Skin epidermis (tissue), 12 donors: ENCODE results near the gene GSG1L.
"Not testable (repeated sequence)": the region's sequence is repeated elsewhere in the genome, so short reads cannot be mapped to it uniquely, and the experiment has no call there.

Experiments
- H3K27ac ChIP-seq, 21 experiments: fragments of 200-600 bp; sonication (generic) in 11 of 21; one replicate each; pipeline ENCODE4 v1.5.0; 2020; ENCODE audit warnings: mild to moderate bottlenecking in 3 of 21, inconsistent platforms in 2 of 21, moderate library complexity in 2 of 21
- H3K4me3 ChIP-seq, 7 experiments: fragments of 200-600 bp; sonication (generic) in 2 of 7; one replicate each; pipeline ENCODE4 v1.5.0; 2020; ENCODE audit warnings: inconsistent platforms in 2 of 7, mild to moderate bottlenecking in 2 of 7, moderate library complexity in 1 of 7

Gene GSG1L

DNA sequence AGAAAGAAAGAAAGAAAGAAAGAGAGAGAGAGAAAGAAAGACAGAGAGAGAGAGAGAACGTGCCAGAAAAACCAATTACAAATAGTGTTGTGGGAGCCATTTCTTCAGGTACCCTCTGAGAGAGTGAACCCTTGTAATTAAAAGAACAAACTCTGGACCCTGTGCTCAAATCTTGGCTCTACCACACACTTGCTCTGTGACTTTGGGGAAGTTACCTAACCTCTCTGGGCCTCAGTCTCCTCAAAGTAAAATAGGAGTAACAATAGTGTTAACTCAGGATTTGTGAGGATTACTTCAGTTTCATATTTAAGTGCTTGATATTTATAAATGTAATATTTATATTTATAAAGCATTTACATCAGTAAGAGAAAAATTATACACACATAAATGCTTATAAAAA, 139.8 kb downstream of the GSG1L start:
- no peak overlapping the region for H3K4me3 ChIP-seq
- no peak overlapping the region for H3K27ac ChIP-seq

DNA sequence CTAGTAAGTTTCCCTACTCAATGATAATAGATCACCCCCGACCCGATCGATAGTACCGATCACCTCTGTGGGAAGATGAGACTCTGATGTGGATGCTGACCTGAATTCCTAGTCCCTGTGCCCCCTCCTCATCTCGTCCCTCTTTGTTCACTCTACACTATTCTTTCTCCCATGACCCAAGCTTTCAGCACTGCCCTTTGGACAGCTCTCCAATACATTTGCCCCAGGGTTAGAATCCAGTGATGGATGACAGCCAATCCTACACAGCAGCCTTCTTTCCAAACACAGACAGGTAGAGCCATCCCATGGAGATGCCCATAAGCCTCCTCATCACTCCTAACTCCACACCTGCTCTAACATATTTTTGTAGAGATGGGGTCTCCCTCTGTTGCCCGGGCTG, 141.1 kb downstream of the GSG1L start:
- Histone ChIP-seq H3K4me3 (no peak overlapping the region), H3K27ac (no peak overlapping the region)

DNA sequence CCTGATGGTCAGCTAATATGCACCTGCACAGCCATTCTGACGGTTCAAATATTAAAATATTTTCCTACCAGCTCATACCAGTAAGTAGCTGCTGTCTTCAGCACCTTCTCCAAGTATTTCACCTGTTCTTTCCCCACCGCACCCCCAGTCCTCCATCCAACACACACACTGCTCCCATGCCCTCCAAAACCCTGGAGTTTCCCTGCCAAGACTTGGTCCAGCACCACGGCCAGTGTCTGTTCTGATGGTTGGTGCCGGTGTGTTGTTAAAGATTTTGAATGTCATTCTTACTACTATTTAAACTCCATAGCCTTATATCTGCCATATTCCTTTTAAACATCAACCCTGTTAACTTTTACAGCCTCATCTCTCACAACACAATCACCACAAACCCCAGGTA, 142.4 kb downstream of the GSG1L start:
- Histone ChIP-seq H3K4me3 (no peak overlapping the region), H3K27ac (no peak overlapping the region)

GRCh38 chr16:27920391-27920891, 143.1 kb downstream of the GSG1L start:
- H3K4me3 ChIP-seq: no peak overlapping the region
- H3K27ac ChIP-seq: no peak overlapping the region

GRCh38 chr16:27918755-27919154, 144.8 kb downstream of the GSG1L start:
- Histone ChIP-seq H3K27ac (no peak overlapping the region), H3K4me3 (no peak overlapping the region)

DNA sequence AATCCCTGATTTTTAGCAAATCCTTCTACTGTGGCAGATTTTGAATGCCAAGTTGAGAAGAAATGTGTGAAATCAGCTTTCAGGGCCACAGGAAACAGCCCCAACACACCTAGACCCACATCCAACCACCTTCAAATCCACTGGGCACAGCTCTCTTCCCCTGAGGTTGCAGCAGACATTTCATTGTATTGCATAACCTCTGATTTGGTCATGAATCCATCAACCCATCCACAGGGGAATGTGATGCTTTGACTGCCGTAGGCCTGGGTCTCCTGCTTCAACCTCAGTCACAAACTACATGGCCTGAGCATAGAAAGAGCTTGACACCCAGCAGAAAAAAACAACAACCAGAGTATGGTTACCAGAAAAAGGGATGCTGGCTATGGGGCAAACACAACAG, 145.6 kb downstream of the GSG1L start:
- no peak overlapping the region for H3K27ac ChIP-seq
- no peak overlapping the region for H3K4me3 ChIP-seq

- no peak overlapping the region for H3K4me3 ChIP-seq
- no peak overlapping the region for H3K27ac ChIP-seq
Measured at GRCh38 chr16:27911486-27911885, 152.0 kb downstream of the GSG1L start.

DNA sequence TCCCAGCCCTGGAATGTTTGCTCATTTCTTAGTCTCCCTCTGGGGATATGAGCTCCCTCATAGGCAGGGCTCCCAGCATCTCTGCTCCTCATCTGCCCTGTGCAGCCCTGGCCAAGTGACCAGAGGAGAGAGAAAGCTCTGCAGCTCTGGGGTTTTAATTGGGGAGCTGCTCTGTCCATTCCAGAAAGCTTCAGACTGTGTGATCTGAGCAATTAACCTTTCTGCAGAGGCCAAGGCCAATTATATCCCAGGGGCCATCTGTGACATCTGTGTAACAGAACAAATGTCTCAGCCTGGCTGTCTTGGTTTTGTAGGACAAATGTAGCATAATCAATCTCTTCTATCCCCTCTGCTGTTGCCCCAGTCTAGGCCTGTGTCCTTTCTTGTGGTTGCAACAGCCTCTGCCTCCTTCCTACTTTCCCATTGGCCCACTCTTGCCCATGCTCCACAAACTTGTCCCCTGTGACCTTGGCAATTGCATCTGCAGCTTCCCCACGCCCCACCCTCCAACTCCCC, 156.0 kb downstream of the GSG1L start:
- H3K4me3 ChIP-seq: no peak overlapping the region
- no peak overlapping the region for H3K27ac ChIP-seq

GRCh38 chr16:27906883-27907282, 156.6 kb downstream of the GSG1L start:
- no peak overlapping the region for H3K27ac ChIP-seq
- no peak overlapping the region for H3K4me3 ChIP-seq

DNA sequence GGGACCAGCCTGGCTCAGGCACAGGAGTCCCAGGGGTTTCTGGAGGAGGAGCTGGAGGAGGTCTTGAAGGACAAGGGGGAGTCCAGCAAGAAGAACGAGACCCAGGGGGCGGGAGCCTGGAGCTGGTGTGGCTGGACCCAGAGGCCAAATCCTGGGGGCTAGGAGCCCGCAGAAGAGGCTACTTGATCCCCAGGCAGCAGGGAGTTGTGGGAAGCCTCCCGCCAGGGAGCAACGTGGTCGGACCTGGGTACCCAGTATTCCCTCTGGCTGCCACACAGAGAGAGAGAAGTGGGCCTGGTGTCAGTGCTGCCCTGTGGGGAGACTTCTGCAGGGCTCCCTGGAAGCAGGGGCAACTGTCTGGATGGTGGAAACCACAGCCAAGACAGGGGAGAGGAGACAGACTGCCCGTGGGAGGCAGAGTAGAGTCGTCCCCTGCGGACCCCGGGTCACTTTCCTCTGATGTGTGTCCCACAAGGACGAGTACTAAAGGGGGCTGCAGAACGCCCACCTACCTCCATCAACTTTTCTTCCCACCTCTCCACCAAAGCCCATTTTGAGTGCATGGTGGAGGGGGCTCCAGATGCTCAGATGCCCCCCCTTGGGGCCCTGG, 160.4 kb downstream of the GSG1L start:
- no peak overlapping the region for H3K27ac ChIP-seq

DNA sequence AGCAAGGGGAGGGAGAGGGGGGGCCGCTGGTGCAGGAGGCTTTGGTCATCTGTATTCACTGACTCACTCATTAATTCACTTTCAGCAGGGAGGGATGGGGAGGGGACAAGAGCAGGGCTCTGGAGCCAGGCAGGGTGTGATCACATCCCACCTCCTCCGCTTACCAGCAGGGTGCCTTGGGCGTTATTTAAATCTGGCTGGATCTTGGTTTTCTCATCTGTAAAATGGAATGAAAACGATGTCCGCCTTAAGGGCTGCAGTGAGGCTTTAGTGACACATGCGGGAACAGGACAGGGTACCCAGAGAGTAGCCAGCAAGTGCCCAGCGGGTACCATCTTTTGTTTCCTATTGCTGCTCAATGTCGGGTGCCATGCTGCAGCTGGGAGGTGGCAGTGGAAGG, 161.0 kb downstream of the GSG1L start:
- H3K4me3 ChIP-seq: no peak overlapping the region
- no peak overlapping the region for H3K27ac ChIP-seq

More for the DNA sequence above, 160.4 kb downstream of the GSG1L start:
- H3K4me3 ChIP-seq: no peak overlapping the region

DNA sequence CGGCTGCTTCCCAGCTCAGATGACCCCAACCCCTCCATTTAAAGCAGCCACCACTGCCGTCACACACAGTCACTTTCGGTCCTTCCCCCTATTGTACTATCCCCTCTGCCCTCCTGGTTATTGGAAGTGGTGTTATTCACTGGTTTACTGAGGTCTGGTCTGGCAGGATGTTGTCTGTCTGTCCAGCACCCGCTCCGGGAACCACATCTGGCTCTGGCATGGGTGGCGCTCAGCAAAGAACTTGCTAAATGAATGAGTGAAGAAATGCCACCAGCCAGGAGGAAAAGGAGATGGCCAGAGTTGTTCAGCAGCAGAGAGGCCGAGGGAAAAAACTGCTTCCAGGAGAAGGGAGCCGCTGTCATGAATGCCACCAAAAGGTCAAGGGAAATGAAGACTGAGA, 161.6 kb downstream of the GSG1L start:
- Histone ChIP-seq H3K4me3 (no peak overlapping the region), H3K27ac (no peak overlapping the region)

- Histone ChIP-seq H3K27ac (no peak overlapping the region), H3K4me3 (no peak overlapping the region)
Measured at GRCh38 chr16:27899736-27900135, 163.8 kb downstream of the GSG1L start.

DNA sequence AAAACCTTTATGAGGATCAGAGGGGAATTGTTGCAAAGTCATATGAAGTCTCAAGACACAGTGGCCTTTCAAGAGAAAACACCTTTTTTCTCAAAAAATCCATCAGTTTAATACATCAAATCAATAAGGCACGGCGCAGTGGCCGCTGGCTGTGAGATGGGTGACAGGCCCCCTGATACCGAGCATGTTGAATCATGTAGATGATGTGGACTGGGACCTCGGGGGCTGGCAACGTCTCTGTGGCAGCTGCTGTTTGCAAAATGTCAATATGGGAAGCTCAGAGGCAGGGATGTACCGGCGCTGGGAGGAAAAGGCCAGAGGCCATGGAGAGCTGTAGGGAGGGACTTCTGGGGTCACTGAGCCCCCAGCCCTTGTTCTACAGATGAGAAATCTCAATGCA, 169.1 kb downstream of the GSG1L start:
- Histone ChIP-seq H3K27ac (no peak overlapping the region), H3K4me3 (no peak overlapping the region)

GRCh38 chr16:27892879-27893278, 170.6 kb downstream of the GSG1L start:
- no peak overlapping the region for H3K4me3 ChIP-seq
- no peak overlapping the region for H3K27ac ChIP-seq

DNA sequence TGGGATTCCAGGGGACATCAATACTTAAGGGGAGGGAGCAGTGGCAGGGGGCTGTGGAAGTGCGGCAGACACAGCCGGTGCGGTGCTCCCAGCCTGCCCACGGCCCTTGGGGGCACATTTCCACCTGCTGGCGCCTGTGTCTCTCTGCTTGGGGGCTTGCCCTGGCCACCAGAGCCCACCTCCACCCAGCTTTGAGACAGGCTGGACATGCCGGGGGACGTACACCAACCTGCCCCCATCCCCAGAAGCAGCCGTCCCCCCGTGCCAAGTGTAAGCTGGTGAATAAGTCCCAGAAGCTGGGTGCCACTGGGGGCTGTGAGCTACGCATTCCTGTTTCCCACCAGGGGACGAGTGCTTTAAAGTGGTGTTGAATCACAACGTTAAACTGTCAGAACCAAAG, 172.6 kb downstream of the GSG1L start:
- Histone ChIP-seq H3K4me3 (no peak overlapping the region), H3K27ac (no peak overlapping the region)

- Histone ChIP-seq H3K27ac (no peak overlapping the region), H3K4me3 (no peak overlapping the region)
Measured at GRCh38 chr16:27890006-27890405, 173.5 kb downstream of the GSG1L start.

DNA sequence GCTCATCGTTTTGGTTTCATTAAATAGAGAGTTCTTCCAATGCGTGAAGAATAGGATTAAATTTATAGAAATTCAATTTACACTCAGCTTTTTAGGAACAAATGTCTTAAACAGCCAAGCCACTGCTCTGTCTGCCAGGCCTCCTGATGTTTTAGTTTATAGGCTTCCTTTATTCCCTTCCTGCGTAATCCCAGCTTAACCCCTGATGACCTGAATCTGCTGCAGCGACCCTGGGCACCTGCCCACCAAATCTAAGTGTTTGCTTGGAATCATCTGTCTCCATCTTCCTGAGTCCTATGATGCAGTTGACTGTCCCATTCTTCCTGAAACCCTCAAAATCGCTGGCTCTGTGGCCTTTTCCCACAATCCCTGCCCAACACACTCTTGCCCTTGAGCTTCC, 179.9 kb downstream of the GSG1L start:
- H3K4me3 ChIP-seq: no peak overlapping the region
- H3K27ac ChIP-seq: no peak overlapping the region

DNA sequence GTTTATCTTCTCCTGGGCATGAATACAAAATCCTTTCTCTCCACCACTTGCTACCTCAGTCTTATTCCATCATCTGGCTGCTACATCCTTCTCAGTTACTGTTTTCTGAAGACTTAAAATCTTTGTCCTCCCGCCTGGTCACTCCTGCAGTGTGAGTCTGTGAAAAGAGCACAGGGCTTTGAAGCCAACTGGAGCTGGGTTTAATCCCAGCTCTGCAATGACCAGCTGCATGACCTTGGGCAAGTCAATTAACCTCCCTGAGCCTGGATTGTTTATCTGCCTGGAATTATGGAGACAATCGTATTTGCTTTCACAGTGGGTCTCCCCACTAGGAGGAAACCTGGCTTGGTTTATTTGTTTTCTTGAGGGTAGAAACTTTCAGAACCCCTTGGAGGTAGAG, 183.2 kb downstream of the GSG1L start:
- H3K4me3 ChIP-seq: no peak overlapping the region
- no peak overlapping the region for H3K27ac ChIP-seq

DNA sequence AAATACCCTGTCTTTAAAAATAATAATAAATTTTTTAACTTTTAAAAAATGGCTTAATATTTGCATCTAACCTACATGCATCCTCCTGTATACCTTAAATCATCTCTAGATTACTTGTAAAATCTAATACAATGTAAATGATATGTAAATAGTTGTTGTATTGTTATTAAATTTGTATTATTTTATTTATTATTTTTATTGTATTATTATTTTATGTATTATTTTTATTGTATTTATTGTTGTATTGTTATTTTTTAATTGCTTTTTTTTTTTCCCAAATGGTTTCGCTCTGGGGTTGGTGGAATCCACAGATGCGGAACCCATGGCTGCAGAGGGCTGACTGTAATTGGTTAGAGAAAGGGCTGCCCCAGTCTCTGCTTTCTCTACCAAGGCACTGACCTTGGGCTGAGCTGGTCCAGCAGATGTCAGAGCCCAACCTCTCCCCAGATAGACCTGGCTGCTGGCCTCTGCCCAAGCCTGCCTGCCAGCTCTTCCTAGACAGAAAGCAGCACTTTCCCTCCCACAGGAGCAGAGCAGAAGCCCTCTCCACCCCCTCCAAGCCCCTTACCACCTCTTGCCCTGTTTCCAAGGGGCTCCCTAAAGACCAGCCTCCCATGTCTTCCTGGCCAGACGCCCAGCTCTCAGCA, 183.8 kb downstream of the GSG1L start:
- H3K27ac ChIP-seq: no peak overlapping the region

GRCh38 chr16:27872627-27873026, 190.9 kb downstream of the GSG1L start:
- H3K27ac ChIP-seq, H3K4me3 ChIP-seq: not testable (repeated sequence)

More for the DNA sequence above, 183.8 kb downstream of the GSG1L start:
- no peak overlapping the region for H3K4me3 ChIP-seq
